Measurements from ENCODE around the gene MAGI2. TPM values are rescaled to one million over a fixed set of nuclear protein-coding genes. Genes with fewer than 3 reads are reported as not detected.

The MAGI2 gene
- total RNA-seq, 1 donor from 2014 or later: 5.8 TPM

- H3K4me1 Mint-ChIP-seq (ENCODE audit: low read depth): peaks cover 6% of the 10 kb centered on the region
- H3K4me3 Mint-ChIP-seq (ENCODE audit: unreplicated experiment): no peak overlapping the region
- no peaks in the 10 kb centered on the region for H3K36me3 Mint-ChIP-seq (ENCODE audit: low read depth)
- DNase-seq (ENCODE audit: low spot score): no peak
- H3K9me3 Mint-ChIP-seq (ENCODE audit: low read depth): no peaks in the 10 kb centered on the region
- H3K27ac Mint-ChIP-seq (ENCODE audit: unreplicated experiment): no peak overlapping the region
- no peak for TF ChIP-seq CTCF (IDR thresholded peaks at IDR 0.05)
- peaks cover 1% of the 10 kb centered on the region for H3K27me3 Mint-ChIP-seq (ENCODE audit: low read depth)
Observed at GRCh38 chr7:79337717-79338116, 115.8 kb downstream of the MAGI2 start.

GRCh38 chr7:79334841-79335240, 118.6 kb downstream of the MAGI2 start:
- no peak for DNase-seq (ENCODE audit: low spot score)
- peaks cover 1% of the 10 kb centered on the region for H3K27me3 Mint-ChIP-seq (ENCODE audit: low read depth)
- no peaks in the 10 kb centered on the region for H3K4me1 Mint-ChIP-seq (ENCODE audit: low read depth)
- H3K36me3 Mint-ChIP-seq (ENCODE audit: low read depth): no peaks in the 10 kb centered on the region
- H3K27ac Mint-ChIP-seq (ENCODE audit: unreplicated experiment): no peak overlapping the region
- no peak for TF ChIP-seq CTCF (IDR thresholded peaks at IDR 0.05)
- H3K4me3 Mint-ChIP-seq (ENCODE audit: unreplicated experiment): no peak overlapping the region
- no peaks in the 10 kb centered on the region for H3K9me3 Mint-ChIP-seq (ENCODE audit: low read depth)

- TF ChIP-seq CTCF (IDR thresholded peaks at IDR 0.05): no peak
- H3K4me3 Mint-ChIP-seq (ENCODE audit: unreplicated experiment): no peak overlapping the region
- no peaks in the 10 kb centered on the region for H3K4me1 Mint-ChIP-seq (ENCODE audit: low read depth)
- H3K27me3 Mint-ChIP-seq (ENCODE audit: low read depth): peaks cover 1% of the 10 kb centered on the region
- no peak for DNase-seq (ENCODE audit: low spot score)
- H3K9me3 Mint-ChIP-seq (ENCODE audit: low read depth): no peaks in the 10 kb centered on the region
- no peak overlapping the region for H3K27ac Mint-ChIP-seq (ENCODE audit: unreplicated experiment)
- no peaks in the 10 kb centered on the region for H3K36me3 Mint-ChIP-seq (ENCODE audit: low read depth)
Observed at GRCh38 chr7:79334334-79334733, 119.1 kb downstream of the MAGI2 start.

- no peaks in the 10 kb centered on the region for H3K4me1 Mint-ChIP-seq (ENCODE audit: low read depth)
- no peak for TF ChIP-seq CTCF (IDR thresholded peaks at IDR 0.05)
- DNase-seq (ENCODE audit: low spot score): no peak
- H3K9me3 Mint-ChIP-seq (ENCODE audit: low read depth): no peaks in the 10 kb centered on the region
- H3K4me3 Mint-ChIP-seq (ENCODE audit: unreplicated experiment): no peak overlapping the region
- no peak overlapping the region for H3K27ac Mint-ChIP-seq (ENCODE audit: unreplicated experiment)
- H3K27me3 Mint-ChIP-seq (ENCODE audit: low read depth): peaks cover 1% of the 10 kb centered on the region
- no peaks in the 10 kb centered on the region for H3K36me3 Mint-ChIP-seq (ENCODE audit: low read depth)
Observed at GRCh38 chr7:79332091-79332490, 121.4 kb downstream of the MAGI2 start.

GRCh38 chr7:79329464-79329863, 124.0 kb downstream of the MAGI2 start:
- no peak for DNase-seq (ENCODE audit: low spot score)
- no peaks in the 10 kb centered on the region for H3K4me1 Mint-ChIP-seq (ENCODE audit: low read depth)
- no peaks in the 10 kb centered on the region for H3K36me3 Mint-ChIP-seq (ENCODE audit: low read depth)
- no peaks in the 10 kb centered on the region for H3K27me3 Mint-ChIP-seq (ENCODE audit: low read depth)
- H3K4me3 Mint-ChIP-seq (ENCODE audit: unreplicated experiment): no peak overlapping the region
- TF ChIP-seq CTCF (IDR thresholded peaks at IDR 0.05): no peak
- H3K27ac Mint-ChIP-seq (ENCODE audit: unreplicated experiment): no peak overlapping the region
- H3K9me3 Mint-ChIP-seq (ENCODE audit: low read depth): no peaks in the 10 kb centered on the region

Measured in chondrocyte (in vitro differentiated cells).